K562 (cell line): ENCODE measurements around the gene THUMPD1. TPM values are rescaled to one million over a fixed set of nuclear protein-coding genes. Genes with fewer than 3 reads are reported as not detected.

ENCODE experiments used
- ATAC-seq: fragments of 200-7000 bp; cut with Tn5 transposase; 3 replicates; pipeline ENCODE4 v1.9.1; 2020; ENCODE audit warnings: moderate library complexity
- BruUV-seq: library from RNA; stranded (reverse); fragments of 400-500 nt; replicated peaks from 2 replicates; lab custom pipeline; 2021; lab: Mats Ljungman, UMichigan
- CTCF ChIA-PET: fragments of 300-600 bp; formaldehyde crosslinking; extraction: SDS; loops from one replicate; lab custom pipeline; 2021; ENCODE audit warnings: low intra/inter-chr PET ratio; lab: Yijun Ruan, JAX
- POLR2A ChIA-PET: fragments of 300-600, 350-650 bp; sonication (Branson Sonifier 250); formaldehyde crosslinking; extraction: SDS; loops from one replicate; lab custom pipeline; 2021; ENCODE audit warnings: antibody characterized with exemption, inconsistent platforms; lab: Yijun Ruan, JAX
- DNase-seq, 4 experiments: peaks; one replicate each; pipeline versions ENCODE4 v3.0.0 to v3.0.0-alpha.2; 2011 to 2018; ENCODE audit warnings: low spot score in 3 of 4, mixed read lengths in 3 of 4; ENCODE audit errors: extremely low read depth in 1 of 4
- FAIRE-seq: peaks from 2 replicates; lab custom pipeline; 2011; peaks lifted over from hg19 to GRCh38; lab: Jason Lieb, UNC
- H2AFZ ChIP-seq: 2 replicates; pipeline ENCODE4 v1.6.0; 2011; ENCODE audit warnings: low read depth, low read length, control low read depth, inconsistent platforms
- H3K27ac ChIP-seq: fragments of 200-600 bp; 3 replicates; pipeline ENCODE4 v1.8.0; 2011; ENCODE audit warnings: low read depth, mild to moderate bottlenecking, control low read depth, inconsistent platforms, low read length, moderate library complexity, mixed read lengths; ENCODE audit errors: extremely low read depth
- H3K27me3 ChIP-seq, 2 experiments: fragments of 300-600 bp in 1 of 2; 2 replicates in 1 of 2; 3 replicates in 1 of 2; pipeline versions ENCODE4 v1.6.0 to v1.8.0; 2011; ENCODE audit warnings: inconsistent platforms in 2 of 2, low read length in 2 of 2, mild to moderate bottlenecking in 1 of 2, mixed read lengths in 1 of 2, moderate library complexity in 1 of 2; ENCODE audit not compliant: control insufficient read depth in 2 of 2, insufficient read depth in 2 of 2
- H3K36me3 ChIP-seq: fragments of 300-600 bp; 3 replicates; pipeline ENCODE4 v1.8.0; 2011; ENCODE audit warnings: mild to moderate bottlenecking, low read length, inconsistent platforms; ENCODE audit not compliant: control insufficient read depth, insufficient read depth
- H3K4me1 ChIP-seq, 2 experiments: fragments of 200-600 bp in 1 of 2; replicated peaks in 1 of 2; 2 replicates in 1 of 2; 3 replicates in 1 of 2; pipeline versions ENCODE4 v1.5.1 to v1.8.0; 2011; ENCODE audit warnings: inconsistent platforms in 2 of 2, low read length in 2 of 2, mild to moderate bottlenecking in 1 of 2, mixed read lengths in 1 of 2, moderate library complexity in 1 of 2; ENCODE audit not compliant: control insufficient read depth in 2 of 2, insufficient read depth in 2 of 2
- H3K4me2 ChIP-seq: 2 replicates; pipeline ENCODE4 v1.6.1; 2011; ENCODE audit warnings: low read length, control low read depth, inconsistent platforms, mixed read lengths; ENCODE audit not compliant: insufficient read depth
- H3K4me3 ChIP-seq: fragments of 200-600 bp; sonication (generic), shearing (Covaris generic); 2 replicates; pipeline ENCODE4 v1.5.1; 2016; ENCODE audit warnings: control low read depth, inconsistent platforms
- H3K79me2 ChIP-seq: fragments of 200-600 bp; 3 replicates; pipeline ENCODE4 v1.8.0; 2011; ENCODE audit warnings: low read length, inconsistent platforms; ENCODE audit not compliant: control insufficient read depth, insufficient read depth
- H3K9ac ChIP-seq, 2 experiments: 2 replicates each; pipeline versions ENCODE4 v1.6.0 to v1.6.1; 2011; ENCODE audit warnings: low read depth in 2 of 2, low read length in 2 of 2, control low read depth in 1 of 2, inconsistent platforms in 1 of 2, mild to moderate bottlenecking in 1 of 2, mixed read lengths in 1 of 2; ENCODE audit not compliant: insufficient read depth in 1 of 2
- H3K9me1 ChIP-seq: one replicate; pipeline ENCODE4 v1.6.0; 2011; ENCODE audit warnings: inconsistent platforms, mild to moderate bottlenecking, low read length, moderate library complexity; ENCODE audit not compliant: control insufficient read depth, insufficient read depth
- H3K9me3 ChIP-seq: replicated peaks from 2 replicates; pipeline ENCODE4 v1.5.1; 2011; ENCODE audit warnings: low read depth, low read length, inconsistent platforms; ENCODE audit not compliant: control insufficient read depth, insufficient read depth
- H4K20me1 ChIP-seq: replicated peaks from 2 replicates; pipeline ENCODE4 v1.6.1; 2011; ENCODE audit warnings: low read length, inconsistent platforms, mixed read lengths; ENCODE audit not compliant: control insufficient read depth, insufficient read depth
- ARHGAP35 ChIP-seq: fragments of 450-650 bp; IDR thresholded peaks from 2 replicates; pipeline ENCODE4 v1.6.1; 2018; ENCODE audit not compliant: partially characterized antibody
- CHD1 ChIP-seq: fragments of 200-600 bp; sonication (generic); IDR thresholded peaks from one replicate; pipeline ENCODE4 v1.6.1; 2012; ENCODE audit warnings: mild to moderate bottlenecking, moderate library complexity, low read length, inconsistent platforms
- ELF4 ChIP-seq: fragments of 450-650 bp; formaldehyde crosslinking; IDR thresholded peaks from 2 replicates; pipeline ENCODE4 v1.4.0; 2022; ENCODE audit warnings: missing genetic modification characterization
- ESRRA ChIP-seq: fragments of 450-650 bp; IDR thresholded peaks from 2 replicates; pipeline ENCODE4 v1.6.1; 2014; ENCODE audit warnings: low read depth, mild to moderate bottlenecking, moderate library complexity, borderline replicate concordance
- GABPA ChIP-seq: fragments of 200-800 bp; sonication (Bioruptor generic); conservative IDR thresholded peaks from 2 replicates; pipeline ENCODE4 v1.6.1; 2016; ENCODE audit warnings: low read depth, missing genetic modification characterization, missing compliant biosample characterization
- HNRNPL ChIP-seq: fragments of 200-400 bp; formaldehyde crosslinking; IDR thresholded peaks from 2 replicates; pipeline ENCODE4 v1.6.1; 2017; ENCODE audit warnings: low read depth, mild to moderate bottlenecking, low read length
- HNRNPUL1 ChIP-seq: fragments of 200-400 bp; formaldehyde crosslinking; IDR thresholded peaks from 2 replicates; pipeline ENCODE4 v1.6.1; 2017; ENCODE audit warnings: low read length
- JUNB ChIP-seq: fragments of 450-650 bp; formaldehyde crosslinking; conservative IDR thresholded peaks from 2 replicates; pipeline ENCODE4 v1.4.0; 2020; ENCODE audit warnings: mild to moderate bottlenecking
- NR2C2 ChIP-seq, 2 experiments: fragments of 200-800 bp in 1 of 2; sonication (Bioruptor generic) in 1 of 2; sonication (generic) in 1 of 2; formaldehyde crosslinking in 1 of 2; IDR thresholded peaks; 2 replicates each; pipeline versions ENCODE4 v1.6.1 to v1.8.0; 2016 to 2022; ENCODE audit warnings: mild to moderate bottlenecking in 1 of 2, missing compliant biosample characterization in 1 of 2, missing genetic modification characterization in 1 of 2, missing genetic modification reagents in 1 of 2
- RUNX1 ChIP-seq: sonication (generic); IDR thresholded peaks from 2 replicates; pipeline ENCODE4 v1.6.1; 2016; ENCODE audit warnings: antibody characterized with exemption, low read depth
- SRSF1 ChIP-seq: fragments of 200-400 bp; formaldehyde crosslinking; IDR thresholded peaks from 2 replicates; pipeline ENCODE4 v1.6.1; 2017; ENCODE audit warnings: mild to moderate bottlenecking, low read depth, low read length, moderate library complexity
- STAT5A ChIP-seq: IDR thresholded peaks from 2 replicates; pipeline ENCODE4 v1.6.1; 2012; ENCODE audit warnings: low read length, inconsistent platforms, borderline replicate concordance
- SUPT5H ChIP-seq: fragments of 450-650 bp; IDR thresholded peaks from 2 replicates; pipeline ENCODE4 v1.6.1; 2016
- TEAD4 ChIP-seq, 2 experiments: sonication (generic) in 1 of 2; formaldehyde crosslinking in 1 of 2; IDR thresholded peaks; 2 replicates each; pipeline versions ENCODE4 v1.6.1 to v1.8.0; 2012 to 2022; ENCODE audit warnings: borderline replicate concordance in 1 of 2, inconsistent platforms in 1 of 2, low read length in 1 of 2, mild to moderate bottlenecking in 1 of 2, missing genetic modification reagents in 1 of 2
- ZNF217 ChIP-seq: sonication (generic); formaldehyde crosslinking; IDR thresholded peaks from 2 replicates; pipeline ENCODE4 v1.8.0; 2022; ENCODE audit warnings: mild to moderate bottlenecking, missing genetic modification reagents
- ZNF263 ChIP-seq: sonication (generic); formaldehyde crosslinking; IDR thresholded peaks from 2 replicates; pipeline ENCODE4 v1.8.0; 2022; ENCODE audit warnings: mild to moderate bottlenecking, missing genetic modification reagents, borderline replicate concordance
- WGBS: fragments of 100-300 bp; shearing (Covaris generic); methylation state at CpG from one replicate; pipeline ENCODE4 v1.1.6; 2016; ENCODE audit warnings: low coverage, mixed read lengths; ENCODE audit not compliant: insufficient coverage; ENCODE audit errors: missing lambda C conversion rate; 5-methylcytosine and 5-hydroxymethylcytosine counted together
- in situ Hi-C: fragments of 300-500 bp; cut with MboI; formaldehyde crosslinking; loops from 4 replicates; pipeline ENCODE4 v1.15.0; 2018; ENCODE audit warnings: inconsistent platforms, mixed read lengths
- intact Hi-C: fragments of 100-400 bp; cut with micrococcal nuclease; formaldehyde crosslinking; loops from 2 replicates; pipeline ENCODE4 v1.14.2; 2022
- polyA plus RNA-seq, 8 experiments: library from polyadenylated mRNA; depleted of rRNA in 4 of 8; stranded (reverse) in 5 of 8; unstranded in 3 of 8; fragments of >200 nt; fragmentation: Nextera tagmentation in 2 of 8; fragmentation: Illumina TruSeq in 1 of 8; extraction: Ambion mirVana in 2 of 8; extraction: Trizol in 1 of 8; gene quantifications; 2 replicates each; pipeline versions ENCODE4 v1.2.1 to v1.2.3, GENCODE V29; 2011 to 2014; ENCODE audit warnings: inconsistent platforms in 1 of 8, missing spikeins in 1 of 8
- total RNA-seq, 7 experiments: library from RNA; depleted of rRNA in 6 of 7; stranded (reverse); fragments of >200 nt in 6 of 7; fragmentation: Illumina TruSeq in 2 of 7; extraction: Trizol in 2 of 7; gene quantifications; 2 replicates each; pipeline versions ENCODE4 v1.2.1 to v1.2.3, GENCODE V29; 2011 to 2021; ENCODE audit warnings: low replicate concordance in 1 of 7

Gene THUMPD1
- total and polyA plus RNA-seq, 9 of the 15 experiments (the other 6 are each of a cell fraction or from before 2014, with no cell fraction given), result 37.8 to 101 (median 56.8) TPM

DNA sequence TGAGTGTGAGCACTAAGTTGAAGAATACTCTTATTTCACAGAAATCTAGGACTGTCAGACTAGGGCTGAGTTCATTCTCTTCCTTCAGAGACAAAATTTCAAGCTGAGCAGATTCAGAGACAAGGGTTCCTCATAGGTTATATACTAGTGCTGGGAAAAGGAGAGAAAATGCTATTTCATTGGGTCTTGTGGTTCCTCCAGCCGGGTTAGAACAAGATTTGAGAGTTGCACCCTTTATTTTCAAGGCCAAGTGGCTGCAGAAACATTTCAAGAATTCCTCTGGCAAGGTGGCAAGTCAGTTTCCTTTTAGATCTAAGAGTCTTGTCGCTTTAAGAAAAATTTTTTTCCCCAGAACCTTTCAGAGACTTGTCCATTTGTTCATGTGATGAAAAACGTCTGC is 6.8 kb downstream of the THUMPD1 start (continued):
- TF ChIP-seq RUNX1 (no peak), HNRNPL (no peak), SRSF1 (no peak), CHD1 (no peak), TEAD4 (IDR thresholded peaks at IDR 0.05; ENCODE audit: low read length) (no peak), TEAD4 (CRISPR knock-in tag; IDR thresholded peaks at IDR 0.05; ENCODE audit: borderline replicate concordance) (no peak), GABPA (tag) (no peak; the same call in 1 of the 2 replicates), JUNB (CRISPR knock-in tag) (no peak), HNRNPUL1 (no peak)

DNA sequence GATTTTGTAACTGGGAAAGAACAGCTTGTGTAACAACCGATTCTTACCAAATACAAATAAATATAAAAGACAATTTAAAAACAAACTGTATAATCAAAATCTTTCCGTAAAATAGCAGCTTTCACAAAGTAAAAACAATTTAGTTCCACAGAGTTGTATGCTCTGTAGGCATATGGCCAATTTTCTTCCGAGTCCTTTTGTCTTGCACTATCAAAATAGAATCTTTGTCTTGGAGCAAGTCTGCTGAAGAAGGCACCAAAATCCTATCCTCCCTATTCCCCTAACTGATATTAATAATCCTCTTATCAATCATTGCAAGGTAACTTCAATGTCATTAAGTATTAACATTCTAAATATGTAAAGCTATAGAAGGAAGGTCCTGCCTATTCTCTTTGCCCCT is 7.6 kb downstream of the THUMPD1 start:
- Histone ChIP-seq H3K9me1 (no peaks in the 10 kb centered on the region), H2AFZ (no peak overlapping the region), H3K4me2 (no peak overlapping the region), H3K9ac (no peak overlapping the region), H3K4me3 (no peak overlapping the region)
- ChIA-PET POLR2A (no interaction called here), CTCF (interaction anchor here (0.6 kb wide), 1 partner anchor 166 kb away, joined by 3 read pairs; the partner anchor contains the start of genes DCUN1D3 and LYRM1)
- intact Hi-C loops, result no loop called here
- DNase-seq, result no peak
- TF ChIP-seq ESRRA (no peak), SUPT5H (0 out of 2 replicates have a peak, but pooled peaks have one; percentile 45), NR2C2 (CRISPR knock-in tag; IDR thresholded peaks at IDR 0.05) (no peak), NR2C2 (tag; IDR thresholded peaks at IDR 0.05) (0 out of 2 replicates have a peak, but pooled peaks have one; percentile 9), ZNF263 (no peak), STAT5A (no peak), ZNF217 (CRISPR knock-in tag) (no peak), ELF4 (no peak), ARHGAP35 (no peak)
- TF ChIP-seq, all 486 proteins: peak for 2
- Histone ChIP-seq H3K27me3 (no peaks in the 10 kb centered on the region), H3K79me2 (peaks cover 23% of the 10 kb centered on the region), H4K20me1 (no peaks in the 10 kb centered on the region), H3K27ac (no peak overlapping the region), H3K9me3 (no peaks in the 10 kb centered on the region), H3K4me1 (peaks cover 1 to 5% of the 10 kb centered on the region in 2 experiments; a peak in 4 of 5 replicates), H3K36me3 (peaks cover 53% of the 10 kb centered on the region)
- FAIRE-seq (no peak), ATAC-seq (no peak)
- in situ Hi-C loops, result no loop called here
- 90% methylated on average over 3 of the region's 3 CpGs for WGBS
- no TSS peak for BruUV-seq
